ENCODE data around the gene CLIP2.
A peak's percentile ranks its signal among the peaks of the same experiment; 100 is the strongest.

The CLIP2 gene

DNA sequence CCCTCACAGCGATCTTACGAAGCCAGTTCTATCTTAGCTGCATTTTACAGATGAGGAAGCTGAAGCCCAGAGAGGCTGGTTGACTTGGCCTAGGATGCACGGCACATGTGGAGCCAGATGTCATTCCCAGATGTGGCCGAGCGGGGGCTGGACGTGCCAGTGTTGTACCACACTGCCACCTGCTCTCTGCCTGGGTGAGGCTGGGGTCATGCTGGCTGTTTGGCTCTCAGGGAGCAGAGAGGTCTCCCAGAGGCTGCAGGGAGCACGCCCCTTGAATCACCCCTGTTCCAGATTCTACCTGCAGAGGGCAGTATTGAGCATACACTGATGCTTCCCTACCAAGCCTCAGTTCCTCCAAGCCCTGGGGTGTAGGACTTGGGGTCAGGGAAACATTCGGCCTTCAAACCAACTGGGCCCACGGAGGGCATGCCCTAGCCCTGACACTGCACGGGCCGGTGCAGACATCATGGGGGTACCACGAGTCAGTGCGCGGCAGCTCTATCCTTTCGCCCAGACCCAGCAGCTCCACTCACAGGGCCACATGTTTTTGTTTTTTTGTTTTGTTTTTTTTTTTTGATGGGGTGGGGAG is 160.7 kb downstream of the CLIP2 start:
- peak; percentile 79 to 82 for DNase-seq

DNA sequence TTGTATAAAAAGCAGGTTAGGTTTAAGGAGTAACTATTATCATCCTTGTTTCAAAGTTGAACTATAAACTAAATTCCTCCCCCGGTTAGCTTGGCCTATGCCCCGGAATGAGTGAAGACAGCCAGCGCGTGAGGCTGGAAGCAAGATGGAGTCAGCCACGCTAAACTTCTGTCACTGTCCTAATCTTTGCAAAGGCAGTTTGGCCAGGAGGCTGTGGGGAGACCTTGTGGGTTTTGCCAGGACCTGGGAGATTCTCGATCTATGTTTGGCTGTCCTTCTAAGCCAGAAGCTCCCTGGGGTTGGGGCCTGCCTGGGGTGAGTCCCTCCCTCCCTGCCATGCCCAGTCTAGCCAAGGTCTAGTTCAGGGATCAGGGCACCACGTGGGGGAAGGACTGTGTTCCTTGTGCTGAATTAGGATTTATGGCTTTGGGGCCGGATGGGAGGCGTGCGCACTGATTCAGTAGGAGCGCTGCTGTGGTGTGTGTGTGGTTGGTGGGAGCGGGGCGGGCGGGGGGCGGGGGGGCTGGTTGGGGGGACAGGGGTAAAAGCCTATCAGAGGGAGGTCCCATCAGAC is 163.6 kb downstream of the CLIP2 start:
- DNase-seq: peak in 1 of 2 donors; percentile 14

DNA sequence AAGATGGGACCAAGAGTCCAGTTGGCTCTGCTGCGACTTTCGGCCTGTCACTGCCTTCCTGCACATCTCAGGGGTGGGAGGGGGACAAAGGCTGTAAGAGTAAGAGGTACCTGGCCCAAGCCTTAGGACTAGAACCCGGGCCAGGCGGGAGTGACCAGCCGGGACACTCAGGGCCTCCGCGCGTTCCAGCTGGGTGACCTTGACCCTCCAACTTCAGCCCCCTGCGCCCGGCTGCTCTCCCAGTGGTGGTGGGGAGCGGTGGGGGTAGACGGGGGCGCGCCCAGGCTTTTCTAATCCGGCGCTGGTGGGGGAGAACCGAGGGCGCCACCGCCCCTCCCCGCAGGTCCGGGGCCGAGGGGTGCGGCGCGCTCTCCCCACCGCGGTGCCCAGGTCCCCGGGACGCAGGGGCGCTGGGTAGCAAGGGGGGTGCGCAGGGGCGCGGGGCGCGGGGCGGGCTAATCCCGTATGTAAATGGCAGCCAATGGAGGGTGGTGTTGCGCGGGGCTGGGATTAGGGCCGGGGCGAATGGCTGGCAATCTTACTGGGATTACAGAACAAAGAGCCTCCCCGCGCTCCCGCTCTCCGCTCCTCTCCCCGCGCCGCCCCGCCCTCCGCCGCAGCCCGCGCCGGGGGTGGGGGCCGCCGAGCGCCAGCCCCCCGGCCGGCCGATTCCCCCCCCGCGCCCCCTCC is 164.3 kb downstream of the CLIP2 start, which contains the start of gene GTF2IRD1:
TSS of gene GTF2IRD1 (plus strand) at position 585 of the 690 bp plus-strand sequence. CDS start 54,175 bp downstream, outside the sequence.
- DNase-seq: peak; percentile 25 to 32

DNA sequence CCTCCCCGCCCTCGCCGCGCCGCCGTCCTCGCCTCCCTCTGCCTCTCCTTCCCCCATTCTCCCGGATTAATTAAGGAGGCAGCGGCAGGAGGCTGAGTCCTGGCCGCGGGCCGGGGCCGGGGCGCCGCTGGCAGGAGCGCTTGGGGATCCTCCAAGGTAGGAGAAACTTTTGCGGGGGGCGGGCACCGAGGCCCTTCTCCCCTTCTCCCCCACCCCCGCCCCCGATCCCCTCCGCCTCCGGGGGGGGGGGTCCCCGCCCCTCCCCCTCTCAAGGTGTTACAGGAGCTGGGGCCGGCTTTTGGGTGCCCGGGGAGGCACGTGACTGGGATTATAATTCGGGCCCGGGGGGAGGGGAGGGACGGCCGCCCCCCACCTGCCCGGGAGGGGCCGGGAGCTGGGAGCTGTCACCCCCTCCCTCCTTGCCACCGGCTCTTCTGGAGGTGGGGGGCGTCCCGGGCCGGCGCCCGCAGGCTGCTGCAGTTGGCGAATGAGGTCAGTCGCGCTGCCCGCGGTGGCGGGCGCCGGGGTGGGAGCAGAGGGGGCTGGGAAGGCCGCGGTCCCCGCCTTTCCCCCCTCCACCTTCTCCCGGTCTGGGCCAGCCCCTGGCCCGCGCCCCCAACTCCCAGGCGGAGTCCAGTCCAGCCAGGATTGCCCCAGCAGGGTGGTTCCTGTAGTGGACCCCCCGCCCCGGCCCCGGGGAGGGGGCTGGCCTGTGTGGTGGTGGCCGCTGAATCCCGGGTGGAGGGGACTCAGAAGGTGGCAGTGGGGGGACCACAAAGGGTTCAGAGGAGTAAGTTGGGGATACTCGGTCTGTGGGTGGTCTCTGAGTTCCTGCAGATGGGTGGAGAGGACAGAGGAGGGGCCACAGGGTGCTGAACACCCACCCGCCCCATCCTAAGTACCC is 165.1 kb downstream of the CLIP2 start:
- DNase-seq: no peak

DNA sequence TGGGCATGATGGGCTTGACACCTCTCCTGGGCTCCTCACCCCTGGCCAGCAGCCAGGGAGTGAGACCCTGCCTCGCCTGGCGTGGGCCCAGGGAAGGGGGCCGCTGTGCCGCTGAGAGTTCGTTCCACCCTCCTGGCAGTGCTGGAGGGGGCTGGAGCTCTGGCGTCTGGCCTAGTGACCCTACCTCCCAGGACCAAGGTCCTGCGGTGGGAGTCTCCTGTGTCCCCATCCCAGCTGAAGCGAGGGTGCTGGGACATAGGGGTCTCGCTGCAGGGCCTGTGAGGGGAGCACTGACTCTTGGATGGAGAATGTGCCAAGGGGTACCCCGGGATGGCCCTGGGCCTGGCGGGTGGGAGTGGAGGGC is 165.7 kb downstream of the CLIP2 start:
- DNase-seq: no peak

DNA sequence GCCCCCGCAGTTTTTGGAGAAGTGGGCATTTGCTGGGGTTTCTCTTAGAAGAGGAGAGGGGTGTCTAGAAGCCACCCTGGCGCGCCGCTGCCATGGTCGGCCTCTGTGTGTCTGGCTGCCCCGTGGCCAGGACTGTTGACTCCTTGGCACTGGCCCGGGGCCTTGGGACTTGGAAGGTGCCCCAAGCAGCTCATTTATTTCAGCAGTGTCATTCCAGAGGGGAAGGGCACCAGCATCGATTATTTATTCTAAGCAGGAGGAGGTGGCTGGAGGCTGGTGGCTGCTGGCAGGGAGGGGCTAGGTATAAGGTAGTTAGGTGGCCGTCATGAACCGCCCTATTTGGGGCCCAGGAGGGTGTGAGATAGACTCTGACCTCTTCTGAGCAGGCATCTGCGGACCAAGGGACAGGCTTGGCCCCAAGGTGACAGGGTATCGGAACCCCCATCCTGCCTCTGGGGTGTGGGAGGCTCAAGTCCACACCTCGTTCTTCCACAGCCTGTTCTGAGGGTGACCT is 166.1 kb downstream of the CLIP2 start:
- no peak for DNase-seq

Data from stimulated activated CD4-positive, alpha-beta T cell treated with anti-CD3 and anti-CD28 coated beads, Interleukin-2, amount 100 ng/mL, for 48 hours (primary cell).